K562 (cell line): ENCODE data around the gene EPS8. TPM values are rescaled to one million over a fixed set of nuclear protein-coding genes. Genes with fewer than 3 reads are reported as not detected.

ENCODE experiments used
- ATAC-seq: fragments of 200-7000 bp; cut with Tn5 transposase; 3 replicates; pipeline ENCODE4 v1.9.1; 2020; ENCODE audit warnings: moderate library complexity
- BruUV-seq: library from RNA; stranded (reverse); fragments of 400-500 nt; replicated peaks from 2 replicates; lab custom pipeline; 2021; lab: Mats Ljungman, UMichigan
- CTCF ChIA-PET: fragments of 300-600 bp; formaldehyde crosslinking; extraction: SDS; loops from one replicate; lab custom pipeline; 2021; ENCODE audit warnings: low intra/inter-chr PET ratio; lab: Yijun Ruan, JAX
- POLR2A ChIA-PET: fragments of 300-600, 350-650 bp; sonication (Branson Sonifier 250); formaldehyde crosslinking; extraction: SDS; loops from one replicate; lab custom pipeline; 2021; ENCODE audit warnings: antibody characterized with exemption, inconsistent platforms; lab: Yijun Ruan, JAX
- DNase-seq, 4 experiments: peaks; one replicate each; pipeline versions ENCODE4 v3.0.0 to v3.0.0-alpha.2; 2011 to 2018; ENCODE audit warnings: low spot score in 3 of 4, mixed read lengths in 3 of 4; ENCODE audit errors: extremely low read depth in 1 of 4
- FAIRE-seq: peaks from 2 replicates; lab custom pipeline; 2011; peaks lifted over from hg19 to GRCh38; lab: Jason Lieb, UNC
- H2AFZ ChIP-seq: 2 replicates; pipeline ENCODE4 v1.6.0; 2011; ENCODE audit warnings: low read depth, low read length, control low read depth, inconsistent platforms
- H3K27ac ChIP-seq: fragments of 200-600 bp; 3 replicates; pipeline ENCODE4 v1.8.0; 2011; ENCODE audit warnings: low read depth, mild to moderate bottlenecking, control low read depth, inconsistent platforms, low read length, moderate library complexity, mixed read lengths; ENCODE audit errors: extremely low read depth
- H3K27me3 ChIP-seq, 2 experiments: fragments of 300-600 bp in 1 of 2; 2 replicates in 1 of 2; 3 replicates in 1 of 2; pipeline versions ENCODE4 v1.6.0 to v1.8.0; 2011; ENCODE audit warnings: inconsistent platforms in 2 of 2, low read length in 2 of 2, mild to moderate bottlenecking in 1 of 2, mixed read lengths in 1 of 2, moderate library complexity in 1 of 2; ENCODE audit not compliant: control insufficient read depth in 2 of 2, insufficient read depth in 2 of 2
- H3K36me3 ChIP-seq: fragments of 300-600 bp; 3 replicates; pipeline ENCODE4 v1.8.0; 2011; ENCODE audit warnings: mild to moderate bottlenecking, low read length, inconsistent platforms; ENCODE audit not compliant: control insufficient read depth, insufficient read depth
- H3K4me1 ChIP-seq, 2 experiments: fragments of 200-600 bp in 1 of 2; replicated peaks in 1 of 2; 2 replicates in 1 of 2; 3 replicates in 1 of 2; pipeline versions ENCODE4 v1.5.1 to v1.8.0; 2011; ENCODE audit warnings: inconsistent platforms in 2 of 2, low read length in 2 of 2, mild to moderate bottlenecking in 1 of 2, mixed read lengths in 1 of 2, moderate library complexity in 1 of 2; ENCODE audit not compliant: control insufficient read depth in 2 of 2, insufficient read depth in 2 of 2
- H3K4me2 ChIP-seq: 2 replicates; pipeline ENCODE4 v1.6.1; 2011; ENCODE audit warnings: low read length, control low read depth, inconsistent platforms, mixed read lengths; ENCODE audit not compliant: insufficient read depth
- H3K4me3 ChIP-seq: fragments of 200-600 bp; sonication (generic), shearing (Covaris generic); 2 replicates; pipeline ENCODE4 v1.5.1; 2016; ENCODE audit warnings: control low read depth, inconsistent platforms
- H3K79me2 ChIP-seq: fragments of 200-600 bp; 3 replicates; pipeline ENCODE4 v1.8.0; 2011; ENCODE audit warnings: low read length, inconsistent platforms; ENCODE audit not compliant: control insufficient read depth, insufficient read depth
- H3K9ac ChIP-seq, 2 experiments: 2 replicates each; pipeline versions ENCODE4 v1.6.0 to v1.6.1; 2011; ENCODE audit warnings: low read depth in 2 of 2, low read length in 2 of 2, control low read depth in 1 of 2, inconsistent platforms in 1 of 2, mild to moderate bottlenecking in 1 of 2, mixed read lengths in 1 of 2; ENCODE audit not compliant: insufficient read depth in 1 of 2
- H3K9me1 ChIP-seq: one replicate; pipeline ENCODE4 v1.6.0; 2011; ENCODE audit warnings: inconsistent platforms, mild to moderate bottlenecking, low read length, moderate library complexity; ENCODE audit not compliant: control insufficient read depth, insufficient read depth
- H3K9me3 ChIP-seq: replicated peaks from 2 replicates; pipeline ENCODE4 v1.5.1; 2011; ENCODE audit warnings: low read depth, low read length, inconsistent platforms; ENCODE audit not compliant: control insufficient read depth, insufficient read depth
- H4K20me1 ChIP-seq: replicated peaks from 2 replicates; pipeline ENCODE4 v1.6.1; 2011; ENCODE audit warnings: low read length, inconsistent platforms, mixed read lengths; ENCODE audit not compliant: control insufficient read depth, insufficient read depth
- CBX5 ChIP-seq: IDR thresholded peaks from 2 replicates; pipeline ENCODE4 v1.6.1; 2014; ENCODE audit warnings: low read depth, borderline replicate concordance
- HDAC6 ChIP-seq: IDR thresholded peaks from 2 replicates; pipeline ENCODE4 v1.6.1; 2012; ENCODE audit warnings: low read depth, mild to moderate bottlenecking, control low read depth, inconsistent platforms, low read length, moderate library complexity
- KDM5B ChIP-seq: fragments of 200-600 bp; sonication (generic); IDR thresholded peaks from 2 replicates; pipeline ENCODE4 v1.6.1; 2012; ENCODE audit warnings: low read depth, mild to moderate bottlenecking, moderate library complexity, low read length, control low read depth, inconsistent platforms; ENCODE audit not compliant: insufficient replicate concordance
- KLF13 ChIP-seq: fragments of 450-650 bp; IDR thresholded peaks from 2 replicates; pipeline ENCODE4 v1.6.1; 2016; ENCODE audit warnings: missing genetic modification characterization, low read depth, mild to moderate bottlenecking, missing compliant biosample characterization, moderate library complexity, borderline replicate concordance
- MTA2 ChIP-seq: fragments of 450-650 bp; IDR thresholded peaks from 2 replicates; pipeline ENCODE4 v1.6.1; 2016; ENCODE audit warnings: low read depth
- SMARCA4 ChIP-seq: fragments of 450-650 bp; IDR thresholded peaks from 2 replicates; pipeline ENCODE4 v1.6.1; 2016
- TARDBP ChIP-seq: fragments of 450-650 bp; IDR thresholded peaks from 2 replicates; pipeline ENCODE4 v1.6.1; 2016
- THRB ChIP-seq: fragments of 450-650 bp; formaldehyde crosslinking; conservative IDR thresholded peaks from 2 replicates; pipeline ENCODE4 v1.4.0; 2022; ENCODE audit warnings: mild to moderate bottlenecking, missing genetic modification characterization
- XRCC3 ChIP-seq: fragments of 450-650 bp; IDR thresholded peaks from 2 replicates; pipeline ENCODE4 v1.6.1; 2017; ENCODE audit warnings: mild to moderate bottlenecking, moderate library complexity
- ZNF444 ChIP-seq: fragments of 250-450 bp; sonication (Bioruptor Pico); IDR thresholded peaks from 2 replicates; pipeline ENCODE4 v1.4.0; 2020; ENCODE audit warnings: mild to moderate bottlenecking, moderate library complexity
- WGBS: fragments of 100-300 bp; shearing (Covaris generic); methylation state at CpG from one replicate; pipeline ENCODE4 v1.1.6; 2016; ENCODE audit warnings: low coverage, mixed read lengths; ENCODE audit not compliant: insufficient coverage; ENCODE audit errors: missing lambda C conversion rate; 5-methylcytosine and 5-hydroxymethylcytosine counted together
- in situ Hi-C: fragments of 300-500 bp; cut with MboI; formaldehyde crosslinking; loops from 4 replicates; pipeline ENCODE4 v1.15.0; 2018; ENCODE audit warnings: inconsistent platforms, mixed read lengths
- intact Hi-C: fragments of 100-400 bp; cut with micrococcal nuclease; formaldehyde crosslinking; loops from 2 replicates; pipeline ENCODE4 v1.14.2; 2022
- polyA plus RNA-seq, 8 experiments: library from polyadenylated mRNA; depleted of rRNA in 4 of 8; stranded (reverse) in 5 of 8; unstranded in 3 of 8; fragments of >200 nt; fragmentation: Nextera tagmentation in 2 of 8; fragmentation: Illumina TruSeq in 1 of 8; extraction: Ambion mirVana in 2 of 8; extraction: Trizol in 1 of 8; gene quantifications; 2 replicates each; pipeline versions ENCODE4 v1.2.1 to v1.2.3, GENCODE V29; 2011 to 2014; ENCODE audit warnings: inconsistent platforms in 1 of 8, missing spikeins in 1 of 8
- total RNA-seq, 7 experiments: library from RNA; depleted of rRNA in 6 of 7; stranded (reverse); fragments of >200 nt in 6 of 7; fragmentation: Illumina TruSeq in 2 of 7; extraction: Trizol in 2 of 7; gene quantifications; 2 replicates each; pipeline versions ENCODE4 v1.2.1 to v1.2.3, GENCODE V29; 2011 to 2021; ENCODE audit warnings: low replicate concordance in 1 of 7

Gene EPS8
- total and polyA plus RNA-seq, 9 of the 15 experiments (the other 6 are each of a cell fraction or from before 2014, with no cell fraction given) = 0.10 to 1.9 (median 0.33) TPM

GRCh38 chr12:15602051-15602672 is 187.0 kb downstream of the EPS8 start (continued):
- no peak for TF ChIP-seq XRCC3
- no peak for TF ChIP-seq KDM5B
- no peak for TF ChIP-seq KLF13 (tag)
- no peak for TF ChIP-seq TARDBP
- no peak for TF ChIP-seq SMARCA4

GRCh38 chr12:15601210-15601800 is 187.9 kb downstream of the EPS8 start:
- no peak for FAIRE-seq
- BruUV-seq = no TSS peak
- POLR2A ChIA-PET = no interaction called here

More at GRCh38 chr12:15601210-15601800, 187.9 kb downstream of the EPS8 start:
- H2AFZ ChIP-seq = no peak overlapping the region
- H4K20me1 ChIP-seq = no peaks in the 10 kb centered on the region
- no peaks in the 10 kb centered on the region for H3K27me3 ChIP-seq
- in situ Hi-C loops (no loop called here), intact Hi-C loops (no loop called here)
- no peak for ATAC-seq
- H3K27ac ChIP-seq = no peak overlapping the region
- H3K4me3 ChIP-seq = no peak overlapping the region
- no peak for TF ChIP-seq THRB
- no peak for TF ChIP-seq HDAC6
- no peak for TF ChIP-seq ZNF444
- no peak for TF ChIP-seq MTA2
- no peak for TF ChIP-seq CBX5
- no peaks in the 10 kb centered on the region for H3K79me2 ChIP-seq
- no peak for DNase-seq
- H3K4me1 ChIP-seq = no peaks in the 10 kb centered on the region
- no peaks in the 10 kb centered on the region for H3K36me3 ChIP-seq
- no peaks in the 10 kb centered on the region for H3K9me1 ChIP-seq
- CTCF ChIA-PET = no interaction called here
- no peak overlapping the region for H3K9ac ChIP-seq
- no peaks in the 10 kb centered on the region for H3K9me3 ChIP-seq
- WGBS = 0% methylated on average over 1 of the region's 1 CpG
- no peak overlapping the region for H3K4me2 ChIP-seq
